Panc1 (cell line): ENCODE data around the gene HLCS.

Experiments used
- CTCF ChIP-seq: fragments of 450-650 bp; IDR thresholded peaks from 2 replicates; pipeline ENCODE4 v1.5.1; 2017; ENCODE audit warnings: mild to moderate bottlenecking
- POLR2AphosphoS5 ChIP-seq: IDR thresholded peaks from 2 replicates; pipeline ENCODE4 v1.6.1; 2012; ENCODE audit warnings: mild to moderate bottlenecking, low read depth, low read length, moderate library complexity
- REST ChIP-seq, 2 experiments: IDR thresholded peaks; 2 replicates each; pipeline ENCODE4 v1.6.1; 2011 to 2012; ENCODE audit warnings: low read depth in 2 of 2, control low read depth in 1 of 2, low read length in 1 of 2, mild to moderate bottlenecking in 1 of 2, moderate library complexity in 1 of 2; ENCODE audit not compliant: insufficient read depth in 1 of 2
- SIN3A ChIP-seq: IDR thresholded peaks from 2 replicates; pipeline ENCODE4 v1.6.1; 2012; ENCODE audit warnings: low read depth, mild to moderate bottlenecking, low read length, moderate library complexity, borderline replicate concordance; ENCODE audit not compliant: insufficient read depth

DNA sequence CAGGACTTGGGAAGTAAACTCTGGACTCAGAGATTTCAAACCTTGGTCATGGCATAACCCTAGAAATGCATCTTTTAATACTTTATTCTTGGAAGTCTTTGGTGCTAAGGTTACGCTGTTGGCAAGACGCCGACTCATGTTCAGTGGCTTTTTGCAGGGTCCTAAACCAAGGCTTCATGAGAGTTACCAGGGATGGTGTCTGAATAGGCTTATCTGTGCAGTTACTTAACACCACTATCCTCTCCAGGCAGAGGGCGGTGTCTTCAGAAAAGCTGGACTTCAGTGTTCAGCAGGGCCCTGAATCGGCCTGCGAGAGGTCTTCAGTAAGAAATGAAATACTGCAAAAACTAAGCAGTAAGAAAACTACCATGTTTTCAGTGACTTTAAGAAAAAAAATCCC is 209.3 kb downstream of the HLCS start:
- no peak for TF ChIP-seq SIN3A
- no peak for TF ChIP-seq CTCF
- no peak for TF ChIP-seq POLR2AphosphoS5
- TF ChIP-seq REST (IDR thresholded peaks at IDR 0.05; ENCODE audit: insufficient read depth in 1 of 2, low read depth in 2 of 2, low read length in 1 of 2), result no peak
